SK-N-SH treated with all-trans-retinoic acid at 6 μM for 48 hours (cell line): Measurements from ENCODE around the gene ATP9A.
"Not testable (repeated sequence)": the region's sequence is repeated elsewhere in the genome, so short reads cannot be mapped to it uniquely, and the experiment has no call there.

ENCODE experiments used
- ATAC-seq: fragments of 200-7000 bp; cut with Tn5 transposase; 3 replicates; pipeline ENCODE4 v1.9.1; 2020; ENCODE audit warnings: mild to moderate bottlenecking, moderate library complexity
- ARNTL ChIP-seq: fragments of 450-650 bp; formaldehyde crosslinking; IDR thresholded peaks from 2 replicates; pipeline ENCODE4 v1.5.0; 2020; ENCODE audit warnings: low read depth, mild to moderate bottlenecking, moderate library complexity, borderline replicate concordance
- BACH2 ChIP-seq: fragments of 250-450 bp; sonication (Bioruptor Pico); IDR thresholded peaks from 2 replicates; pipeline ENCODE4 v1.9.0; 2021; ENCODE audit warnings: mild to moderate bottlenecking, borderline replicate concordance
- CREB5 ChIP-seq: fragments of 250-450 bp; sonication (Bioruptor Pico); IDR thresholded peaks from 2 replicates; pipeline ENCODE4 v1.5.1; 2020; ENCODE audit warnings: low read depth, mild to moderate bottlenecking, moderate library complexity
- CSDC2 ChIP-seq: fragments of 250-450 bp; sonication (Bioruptor Pico); IDR thresholded peaks from 2 replicates; pipeline ENCODE4 v1.5.0; 2020; ENCODE audit warnings: mild to moderate bottlenecking, moderate library complexity
- CSRNP3 ChIP-seq: fragments of 250-450 bp; sonication (Bioruptor Pico); IDR thresholded peaks from 2 replicates; pipeline ENCODE4 v1.5.1; 2021; ENCODE audit warnings: mild to moderate bottlenecking, moderate library complexity
- ESRRG ChIP-seq: fragments of 250-450 bp; sonication (Bioruptor Pico); IDR thresholded peaks from 2 replicates; pipeline ENCODE4 v1.6.1; 2021; ENCODE audit warnings: mild to moderate bottlenecking
- GLIS3 ChIP-seq: fragments of 250-450 bp; sonication (Bioruptor Pico); IDR thresholded peaks from 2 replicates; pipeline ENCODE4 v1.5.0; 2020; ENCODE audit warnings: mild to moderate bottlenecking, moderate library complexity
- ISL1 ChIP-seq: fragments of 250-450 bp; sonication (Bioruptor Pico); IDR thresholded peaks from 2 replicates; pipeline ENCODE4 v2.1.2; 2022; ENCODE audit warnings: mild to moderate bottlenecking, moderate library complexity
- OSR1 ChIP-seq: fragments of 250-450 bp; sonication (Bioruptor Pico); IDR thresholded peaks from 2 replicates; pipeline ENCODE4 v1.8.0; 2022; ENCODE audit warnings: moderate library complexity, mild to moderate bottlenecking, inconsistent platforms
- PATZ1 ChIP-seq: fragments of 250-450 bp; sonication (Bioruptor Pico); IDR thresholded peaks from 2 replicates; pipeline ENCODE4 v1.8.0; 2020; ENCODE audit warnings: mild to moderate bottlenecking, moderate library complexity, borderline replicate concordance
- POU6F1 ChIP-seq: fragments of 250-450 bp; sonication (Bioruptor Pico); IDR thresholded peaks from 2 replicates; pipeline ENCODE4 v1.8.0; 2021; ENCODE audit warnings: low read depth, mild to moderate bottlenecking, moderate library complexity, borderline replicate concordance
- PPARA ChIP-seq: fragments of 250-450 bp; sonication (Bioruptor Pico); IDR thresholded peaks from 2 replicates; pipeline ENCODE4 v1.5.0; 2020; ENCODE audit warnings: mild to moderate bottlenecking, borderline replicate concordance
- RARB ChIP-seq: fragments of 250-450 bp; sonication (Bioruptor Pico); IDR thresholded peaks from 2 replicates; pipeline ENCODE4 v1.8.0; 2021; ENCODE audit warnings: mild to moderate bottlenecking, moderate library complexity
- SNAI2 ChIP-seq: fragments of 250-450 bp; sonication (Bioruptor Pico); IDR thresholded peaks from 2 replicates; pipeline ENCODE4 v1.5.0; 2020; ENCODE audit warnings: mild to moderate bottlenecking, moderate library complexity
- TCF4 ChIP-seq: fragments of 250-450 bp; sonication (Bioruptor Pico); IDR thresholded peaks from 2 replicates; pipeline ENCODE4 v1.8.0; 2021; ENCODE audit warnings: mild to moderate bottlenecking, moderate library complexity, borderline replicate concordance
- TOX ChIP-seq: fragments of 250-450 bp; sonication (Bioruptor Pico); IDR thresholded peaks from 2 replicates; pipeline ENCODE4 v1.8.0; 2021; ENCODE audit warnings: mild to moderate bottlenecking, moderate library complexity, borderline replicate concordance
- ZC3H10 ChIP-seq: fragments of 250-450 bp; sonication (Bioruptor Pico); IDR thresholded peaks from 2 replicates; pipeline ENCODE4 v1.5.1; 2021; ENCODE audit warnings: mild to moderate bottlenecking, moderate library complexity
- ZFP3 ChIP-seq: fragments of 250-450 bp; sonication (Bioruptor Pico); IDR thresholded peaks from 2 replicates; pipeline ENCODE4 v1.5.0; 2020; ENCODE audit warnings: mild to moderate bottlenecking, moderate library complexity
- ZFP30 ChIP-seq: fragments of 450-650 bp; formaldehyde crosslinking; IDR thresholded peaks from 2 replicates; pipeline ENCODE4 v1.5.0; 2022; ENCODE audit warnings: mild to moderate bottlenecking, moderate library complexity
- ZNF565 ChIP-seq: fragments of 450-650 bp; formaldehyde crosslinking; conservative IDR thresholded peaks from 2 replicates; pipeline ENCODE4 v1.5.0; 2020; ENCODE audit warnings: low read depth, mild to moderate bottlenecking, moderate library complexity
- ZNF70 ChIP-seq: fragments of 450-650 bp; formaldehyde crosslinking; IDR thresholded peaks from 2 replicates; pipeline ENCODE4 v1.5.0; 2020; ENCODE audit warnings: mild to moderate bottlenecking, moderate library complexity
- ZNF8 ChIP-seq: fragments of 450-650 bp; formaldehyde crosslinking; IDR thresholded peaks from 2 replicates; pipeline ENCODE4 v1.5.0; 2020; ENCODE audit warnings: mild to moderate bottlenecking, moderate library complexity

The ATP9A gene

DNA sequence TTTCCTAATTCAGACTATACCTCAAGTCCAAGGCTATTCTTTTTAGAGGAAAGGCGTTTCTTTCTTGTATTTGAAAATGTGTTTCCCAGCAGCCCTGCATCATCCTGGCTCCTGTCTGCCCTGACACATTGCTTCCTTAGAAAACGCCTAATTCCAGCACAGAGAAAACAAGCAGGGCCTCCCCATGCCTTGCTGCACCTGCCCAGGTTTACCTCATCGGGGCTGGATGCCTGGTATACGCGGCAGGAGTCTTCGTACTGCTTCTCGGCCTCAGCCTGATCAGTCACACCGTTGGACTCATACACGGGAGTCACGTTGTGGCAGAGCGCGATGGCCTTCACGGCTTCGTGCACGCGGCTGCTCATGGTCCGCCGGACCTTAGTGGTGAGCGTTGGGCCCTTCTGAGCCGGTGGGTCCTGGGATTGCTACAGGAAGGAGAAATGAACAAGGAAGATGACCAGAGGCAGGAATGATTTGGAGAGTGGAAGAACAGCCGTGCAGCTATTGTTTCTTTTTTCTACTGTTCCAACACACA, 111.4 kb downstream of the ATP9A start:
- TF ChIP-seq CSDC2: no peak
- TF ChIP-seq BACH2 (CRISPR knock-in tag): no peak
- no peak for ATAC-seq

GRCh38 chr20:51656089-51656488, 112.1 kb downstream of the ATP9A start:
- ATAC-seq: not testable (repeated sequence)

GRCh38 chr20:51654495-51654894, 113.7 kb downstream of the ATP9A start:
- TF ChIP-seq ZFP3 (CRISPR knock-in tag) (no peak), ZC3H10 (CRISPR knock-in tag) (no peak), CREB5 (no peak), PATZ1 (CRISPR knock-in tag) (no peak), ZNF70 (CRISPR knock-in tag) (no peak), OSR1 (CRISPR knock-in tag) (no peak), TOX (CRISPR knock-in tag) (no peak)
- ATAC-seq: no peak

DNA sequence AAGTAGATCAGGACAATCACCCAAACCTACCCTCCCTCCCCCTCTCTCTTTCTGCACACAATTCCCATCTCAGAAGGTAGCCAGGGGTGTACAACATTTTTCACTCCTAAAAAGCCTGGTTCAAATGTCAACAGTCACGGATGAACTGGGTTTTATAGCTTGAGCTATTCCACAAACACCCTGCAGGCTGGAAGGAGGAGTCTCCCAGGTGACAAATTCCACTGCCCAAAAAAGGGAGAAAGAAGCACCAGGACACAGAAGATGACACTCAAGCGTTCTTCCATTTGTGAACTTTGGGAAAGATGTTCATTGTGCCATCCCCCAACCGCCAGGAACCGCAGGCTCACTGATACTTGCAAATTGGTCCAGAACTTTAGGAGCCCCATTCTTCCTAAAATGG, 114.1 kb downstream of the ATP9A start:
- no peak for TF ChIP-seq OSR1 (CRISPR knock-in tag)
- no peak for TF ChIP-seq TOX (CRISPR knock-in tag)
- no peak for TF ChIP-seq CSDC2
- no peak for TF ChIP-seq ISL1 (CRISPR knock-in tag)
- TF ChIP-seq ZFP30 (CRISPR knock-in tag): no peak
- TF ChIP-seq CSRNP3: no peak
- TF ChIP-seq POU6F1 (CRISPR knock-in tag): no peak
- TF ChIP-seq BACH2 (CRISPR knock-in tag): no peak
- TF ChIP-seq RARB (CRISPR knock-in tag): no peak
- TF ChIP-seq ARNTL (CRISPR knock-in tag): no peak
- TF ChIP-seq TCF4 (CRISPR knock-in tag): no peak
- no peak for ATAC-seq

DNA sequence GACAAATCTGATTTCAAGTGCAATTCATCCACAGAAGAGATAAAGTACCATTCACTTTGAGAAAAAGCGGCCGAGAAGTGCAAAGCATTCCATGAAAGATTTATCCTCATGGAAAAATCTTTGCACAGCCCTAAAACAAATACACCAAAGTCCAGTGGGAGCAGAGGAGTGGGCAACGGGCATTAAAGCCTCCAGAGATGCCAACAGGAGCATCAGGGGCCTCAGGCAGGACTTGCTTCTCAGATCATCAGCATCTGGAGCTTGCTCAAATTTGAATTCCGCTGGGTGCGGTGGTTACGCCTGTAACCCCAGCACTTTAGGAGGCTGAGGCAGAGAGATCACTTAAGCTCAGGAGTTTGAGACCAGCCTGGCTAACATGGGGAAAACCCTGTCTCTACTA, 115.0 kb downstream of the ATP9A start:
- no peak for ATAC-seq
- TF ChIP-seq POU6F1 (CRISPR knock-in tag) (no peak), CREB5 (no peak), CSRNP3 (no peak), ZFP3 (CRISPR knock-in tag) (no peak), TCF4 (CRISPR knock-in tag) (no peak), OSR1 (CRISPR knock-in tag) (no peak), GLIS3 (no peak), RARB (CRISPR knock-in tag) (no peak), ZNF8 (no peak), ISL1 (CRISPR knock-in tag) (no peak), ESRRG (no peak), ZNF565 (CRISPR knock-in tag) (no peak), ZC3H10 (CRISPR knock-in tag) (no peak), SNAI2 (no peak), ARNTL (CRISPR knock-in tag) (no peak), TOX (CRISPR knock-in tag) (no peak), PPARA (CRISPR knock-in tag) (no peak), ZNF70 (CRISPR knock-in tag) (no peak)
